HEK293 (cell line): Measurements from ENCODE around the gene STK16.

Experiments
- CTCF ChIA-PET: fragments of 350-600 bp; formaldehyde crosslinking; extraction: SDS; loops from one replicate; lab custom pipeline; 2021; ENCODE audit warnings: antibody characterized with exemption; lab: Yijun Ruan, JAX
- POLR2A ChIA-PET: fragments of 300-600 bp; formaldehyde crosslinking; extraction: SDS; loops from one replicate; lab custom pipeline; 2020; ENCODE audit warnings: antibody characterized with exemption, inconsistent platforms; lab: Yijun Ruan, JAX
- H3K27ac ChIP-seq: fragments of 200-500 bp; sonication (Bioruptor generic); 2 replicates; pipeline ENCODE4 v1.5.1; 2014; ENCODE audit warnings: low read depth, low read length, control low read depth, inconsistent platforms; ENCODE audit errors: extremely low read depth
- H3K36me3 ChIP-seq, 2 experiments: fragments of 200-500 bp in 1 of 2; sonication (Bioruptor generic) in 1 of 2; 1 replicate in 1 of 2; 2 replicates in 1 of 2; pipeline ENCODE4 v1.5.1; 2014 to 2017; ENCODE audit warnings: inconsistent platforms in 2 of 2, low read length in 2 of 2; ENCODE audit not compliant: control insufficient read depth in 2 of 2, insufficient read depth in 1 of 2
- H3K4me1 ChIP-seq: fragments of 200-500 bp; sonication (Bioruptor generic); 2 replicates; pipeline ENCODE4 v1.5.1; 2014; ENCODE audit warnings: mild to moderate bottlenecking, low read length, inconsistent platforms; ENCODE audit not compliant: control insufficient read depth, insufficient read depth
- H3K4me3 ChIP-seq: 2 replicates; pipeline ENCODE4 v1.5.1; 2011; ENCODE audit warnings: low read depth, mild to moderate bottlenecking, control low read depth, low read length, moderate library complexity
- H3K9me3 ChIP-seq: fragments of 200-500 bp; sonication (Bioruptor generic); 2 replicates; pipeline ENCODE4 v1.5.1; 2014; ENCODE audit warnings: low read depth, low read length, inconsistent platforms; ENCODE audit not compliant: control insufficient read depth, insufficient read depth
- AEBP2 ChIP-seq: fragments of 450-650 bp; formaldehyde crosslinking; IDR thresholded peaks from 2 replicates; pipeline ENCODE4 v1.5.1; 2016; ENCODE audit warnings: missing biosample characterization, missing genetic modification characterization, borderline replicate concordance
- KLF1 ChIP-seq: fragments of 450-650 bp; formaldehyde crosslinking; IDR thresholded peaks from 2 replicates; pipeline ENCODE4 v1.5.1; 2016; ENCODE audit warnings: missing biosample characterization, missing genetic modification characterization
- PRDM6 ChIP-seq: fragments of 450-650 bp; formaldehyde crosslinking; IDR thresholded peaks from 2 replicates; pipeline ENCODE4 v1.5.1; 2017; ENCODE audit warnings: missing biosample characterization, missing genetic modification characterization
- SALL2 ChIP-seq: fragments of 450-650 bp; formaldehyde crosslinking; IDR thresholded peaks from 2 replicates; pipeline ENCODE4 v1.5.0; 2017; ENCODE audit warnings: missing biosample characterization, mild to moderate bottlenecking, missing genetic modification characterization, borderline replicate concordance
- SCRT1 ChIP-seq: fragments of 450-650 bp; formaldehyde crosslinking; IDR thresholded peaks from 2 replicates; pipeline ENCODE4 v1.5.1; 2016; ENCODE audit warnings: missing biosample characterization, missing genetic modification characterization, borderline replicate concordance
- ZBTB11 ChIP-seq: fragments of 450-650 bp; formaldehyde crosslinking; conservative IDR thresholded peaks from 2 replicates; pipeline ENCODE4 v1.5.1; 2016; ENCODE audit warnings: low read depth, missing biosample characterization, missing genetic modification characterization
- ZBTB48 ChIP-seq: fragments of 450-650 bp; formaldehyde crosslinking; IDR thresholded peaks from 2 replicates; pipeline ENCODE4 v1.5.1; 2016; ENCODE audit warnings: missing biosample characterization, missing genetic modification characterization
- ZNF202 ChIP-seq: fragments of 450-650 bp; formaldehyde crosslinking; IDR thresholded peaks from 2 replicates; pipeline ENCODE4 v1.5.1; 2016; ENCODE audit warnings: missing biosample characterization, missing genetic modification characterization, borderline replicate concordance
- ZNF211 ChIP-seq: fragments of 450-650 bp; formaldehyde crosslinking; IDR thresholded peaks from 2 replicates; pipeline ENCODE4 v1.5.1; 2016; ENCODE audit warnings: low read depth, missing biosample characterization, missing genetic modification characterization
- ZNF266 ChIP-seq: fragments of 450-650 bp; formaldehyde crosslinking; IDR thresholded peaks from 2 replicates; pipeline ENCODE4 v1.5.1; 2016; ENCODE audit warnings: missing biosample characterization, missing genetic modification characterization, low read depth
- ZNF596 ChIP-seq: fragments of 450-650 bp; IDR thresholded peaks from 2 replicates; pipeline ENCODE4 v1.5.0; 2018; ENCODE audit warnings: missing biosample characterization, mild to moderate bottlenecking, missing genetic modification characterization, moderate library complexity
- ZNF670 ChIP-seq: fragments of 450-650 bp; formaldehyde crosslinking; IDR thresholded peaks from 2 replicates; pipeline ENCODE4 v1.5.1; 2016; ENCODE audit warnings: missing biosample characterization, missing genetic modification characterization, low read depth
- ZNF704 ChIP-seq: fragments of 450-650 bp; formaldehyde crosslinking; IDR thresholded peaks from 2 replicates; pipeline ENCODE4 v1.5.1; 2016; ENCODE audit warnings: missing biosample characterization, missing genetic modification characterization
- ZSCAN5A ChIP-seq: fragments of 450-650 bp; formaldehyde crosslinking; IDR thresholded peaks from 2 replicates; pipeline ENCODE4 v1.5.1; 2016; ENCODE audit warnings: missing biosample characterization, missing genetic modification characterization

STK16 gene

GRCh38 chr2:219270055-219270372 is 24.7 kb downstream of the STK16 start (continued):
- no peak for TF ChIP-seq ZNF704
- TF ChIP-seq SALL2: no peak
- TF ChIP-seq ZNF202 (tag by site-specific recombination): no peak
- TF ChIP-seq AEBP2 (tag by site-specific recombination): no peak

- Histone ChIP-seq H3K4me1 (no peaks in the 10 kb centered on the region), H3K27ac (no peak overlapping the region), H3K4me3 (no peak overlapping the region), H3K9me3 (no peaks in the 10 kb centered on the region), H3K36me3 (no peaks in the 10 kb centered on the region)
- TF ChIP-seq ZSCAN5A (tag by site-specific recombination) (no peak), ZNF211 (tag by site-specific recombination) (no peak), ZNF670 (tag by site-specific recombination) (no peak), SCRT1 (tag by site-specific recombination) (no peak)
- CTCF ChIA-PET: interaction anchor here (1.3 to 1.4 kb wide), 2 partner anchors 24 to 27 kb away, joined by 4 to 7 read pairs; no protein-coding TSS in a partner anchor
- POLR2A ChIA-PET: no interaction called here
Observed at GRCh38 chr2:219271021-219271420, 25.7 kb downstream of the STK16 start.

- TF ChIP-seq ZBTB11 (tag by site-specific recombination) (no peak), KLF1 (tag by site-specific recombination) (no peak), ZBTB48 (tag by site-specific recombination) (no peak), ZNF596 (no peak), ZNF266 (tag by site-specific recombination) (no peak), PRDM6 (tag by site-specific recombination) (no peak)
- Histone ChIP-seq H3K36me3 (no peaks in the 10 kb centered on the region), H3K4me3 (no peak overlapping the region), H3K27ac (no peak overlapping the region), H3K4me1 (no peaks in the 10 kb centered on the region), H3K9me3 (no peaks in the 10 kb centered on the region)
- ChIA-PET CTCF (interaction anchor here (0.8 to 15.0 kb wide), 2 partner anchors 17 to 24 kb away, joined by 3 to 297 read pairs; no protein-coding TSS in a partner anchor), POLR2A (no interaction called here)
Observed at GRCh38 chr2:219272356-219272755, 27.1 kb downstream of the STK16 start.
